Measurements from ENCODE around the gene KCNG1.

KCNG1 gene

GRCh38 chr20:51011479-51011878 lies 11.4 kb downstream of the KCNG1 start:
- DNase-seq, result no peak

GRCh38 chr20:51010932-51011331 lies 12.0 kb downstream of the KCNG1 start:
- no peak for DNase-seq

DNA sequence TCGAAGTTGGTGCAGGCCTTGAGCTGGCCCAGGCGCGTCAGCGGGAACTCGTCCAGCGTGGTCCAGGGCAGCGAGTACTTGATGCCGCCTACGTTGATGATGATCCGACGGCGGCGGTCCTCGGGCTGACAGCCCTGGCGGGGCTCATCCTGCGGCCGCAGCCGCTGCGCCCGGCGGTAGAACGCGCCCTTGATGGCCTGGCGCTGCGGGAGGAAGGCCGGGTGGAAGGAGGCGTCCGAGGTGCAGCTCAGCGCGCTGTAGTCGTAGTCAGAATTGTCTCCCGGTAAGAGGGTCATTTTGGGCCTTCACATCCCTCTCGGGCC lies 12.9 kb downstream of the KCNG1 start:
- DNase-seq, result no peak

GRCh38 chr20:51009303-51010042 lies 13.4 kb downstream of the KCNG1 start:
- no peak for DNase-seq

GRCh38 chr20:51008718-51009117 lies 14.2 kb downstream of the KCNG1 start:
- no peak for DNase-seq

DNA sequence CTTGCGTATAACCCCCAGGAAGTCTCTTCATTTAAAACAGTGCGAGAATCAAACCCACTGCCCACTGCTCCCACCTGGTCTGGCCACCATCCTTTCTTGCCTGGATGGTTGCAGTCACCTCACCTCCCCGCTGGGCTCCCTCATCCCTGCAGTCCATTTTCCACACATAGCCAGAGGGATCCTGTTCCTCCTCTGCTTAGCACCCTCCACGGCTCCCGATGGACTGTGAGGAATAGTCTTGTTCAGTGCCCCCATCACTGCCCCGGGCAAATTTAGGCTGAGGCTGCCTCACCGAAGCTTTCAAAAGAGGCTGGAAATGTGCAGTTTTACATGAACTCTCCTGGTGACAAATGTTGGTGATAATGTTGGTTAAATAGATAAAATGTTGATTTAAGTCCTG lies 17.7 kb downstream of the KCNG1 start:
- DNase-seq, result no peak

- DNase-seq, result no peak
These were observed 18.1 kb downstream of the KCNG1 start for GRCh38 chr20:51004781-51005180.

DNA sequence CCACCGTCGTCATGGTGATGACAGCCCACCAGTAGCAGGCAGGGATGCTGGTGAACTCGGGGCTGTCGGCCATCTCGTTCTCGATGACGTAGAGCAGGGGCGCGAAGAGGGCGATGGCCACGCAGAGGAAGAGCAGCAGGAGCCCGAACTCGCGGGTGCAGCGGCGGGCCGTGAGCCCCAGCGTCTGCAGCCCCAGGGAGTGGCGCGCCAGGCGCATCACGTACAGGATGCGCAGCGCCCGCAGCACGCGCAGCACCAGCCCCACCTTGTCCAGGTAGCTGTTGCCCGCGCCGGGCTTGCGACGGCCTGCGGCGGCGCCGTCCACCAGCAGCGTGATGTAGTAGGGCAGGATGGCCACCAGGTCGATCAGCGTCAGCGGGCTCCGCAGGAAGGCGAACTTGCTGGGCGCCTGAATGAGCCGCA lies 18.6 kb downstream of the KCNG1 start:
- no peak for DNase-seq

GRCh38 chr20:51003753-51004152 lies 19.2 kb downstream of the KCNG1 start:
- no peak for DNase-seq

- no peak for DNase-seq
These were observed 20.3 kb downstream of the KCNG1 start for GRCh38 chr20:51002633-51003032.

- no peak for DNase-seq
These were observed 21.3 kb downstream of the KCNG1 start for GRCh38 chr20:51001430-51002265.

DNA sequence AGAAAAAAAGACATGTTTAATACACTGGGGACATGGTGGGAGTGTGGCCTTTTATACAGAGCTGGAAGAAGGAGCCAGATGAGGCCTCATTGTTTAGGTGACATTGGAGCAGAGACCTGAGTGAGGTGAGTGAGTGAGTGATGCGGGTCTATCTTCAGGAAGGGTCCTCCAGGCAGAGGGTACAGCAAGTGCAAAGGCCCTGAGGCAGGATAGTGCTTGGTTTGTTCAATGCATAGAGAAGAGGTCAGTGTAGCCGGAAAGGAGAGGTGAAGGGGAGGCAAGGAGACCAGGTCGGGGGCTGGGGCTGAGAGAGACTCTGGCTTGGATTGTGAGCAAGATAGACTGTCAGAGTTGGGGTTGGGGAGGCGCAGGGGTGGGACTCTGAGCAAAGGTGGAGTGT lies 23.6 kb downstream of the KCNG1 start:
- DNase-seq, result no peak

DNA sequence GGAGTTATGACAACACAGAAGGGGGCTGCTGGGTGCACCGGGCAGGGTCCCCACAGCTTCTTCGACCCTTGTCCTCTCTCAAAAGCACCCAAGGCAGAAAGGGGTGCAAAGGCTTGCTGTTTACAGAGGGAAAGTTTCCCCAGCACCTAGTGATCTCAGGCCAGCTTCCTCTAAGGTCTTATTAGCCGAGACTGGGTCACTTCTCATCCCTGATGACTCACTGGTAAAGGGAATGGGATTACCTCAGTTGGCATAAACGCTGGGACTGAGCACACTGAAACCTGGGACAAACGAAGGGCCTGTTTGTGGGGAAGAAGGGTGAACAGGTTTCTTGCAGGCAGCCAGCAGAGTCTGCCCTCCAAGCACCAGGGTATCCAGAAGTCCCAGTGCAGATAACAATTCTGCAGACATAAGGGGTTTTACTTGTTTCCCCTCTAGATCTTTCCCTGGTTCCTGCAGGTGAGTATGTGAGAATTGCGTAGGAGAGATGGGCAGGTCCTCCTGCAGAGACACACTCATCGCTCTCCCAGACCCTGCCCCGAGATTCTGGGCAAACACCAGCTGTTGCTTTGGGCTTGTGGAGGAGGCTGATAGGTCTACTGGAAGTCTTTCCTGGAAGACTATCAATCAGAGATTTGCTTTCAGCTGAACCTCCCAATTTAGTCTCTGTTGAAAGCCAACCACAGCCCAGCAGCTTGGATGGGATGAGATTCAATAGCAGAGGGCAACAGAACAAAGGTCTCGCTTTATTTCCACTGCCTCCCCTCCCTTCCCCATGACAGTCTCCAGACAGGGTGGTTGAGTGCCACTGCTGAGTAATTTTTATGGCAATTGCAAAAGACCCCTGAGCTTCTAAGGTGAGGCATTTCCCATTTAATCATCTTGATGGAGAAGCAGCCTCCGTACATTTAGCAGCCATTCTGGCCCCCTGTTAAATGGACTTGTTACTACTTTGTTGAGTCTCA lies 25.7 kb downstream of the KCNG1 start:
- DNase-seq, result no peak

- no peak for DNase-seq
These were observed 27.4 kb downstream of the KCNG1 start for GRCh38 chr20:50995506-50995905.

GRCh38 chr20:50993876-50994275 lies 29.0 kb downstream of the KCNG1 start:
- DNase-seq, result no peak

GRCh38 chr20:50992733-50993457 lies 30.0 kb downstream of the KCNG1 start:
- DNase-seq, result no peak

DNA sequence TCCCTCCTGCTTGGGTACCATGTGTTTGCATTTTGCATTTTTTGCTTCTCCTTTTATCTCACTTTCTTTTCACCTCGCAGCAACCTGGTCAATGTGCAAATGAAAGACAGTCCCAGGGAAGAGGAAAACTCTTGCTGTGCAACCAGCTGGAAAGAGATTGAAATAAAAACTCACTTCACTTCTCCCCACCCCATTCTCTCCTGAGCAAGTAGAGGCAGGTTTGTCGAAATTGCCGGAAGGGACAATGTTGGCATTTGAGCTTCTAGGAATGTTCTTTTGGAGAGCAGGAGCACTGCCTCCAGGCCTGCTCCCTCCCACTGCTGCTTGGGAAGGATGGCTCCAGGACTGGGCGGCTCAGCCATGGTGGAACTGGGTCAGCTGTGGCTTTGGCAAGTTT lies 30.6 kb downstream of the KCNG1 start:
- DNase-seq, result no peak

- DNase-seq, result no peak
These were observed 31.8 kb downstream of the KCNG1 start for GRCh38 chr20:50991076-50991475.

- DNase-seq, result peak; percentile 44
These were observed 35.3 kb downstream of the KCNG1 start for GRCh38 chr20:50987493-50988210.

GRCh38 chr20:50983321-50983720 lies 39.6 kb downstream of the KCNG1 start:
- DNase-seq, result no peak

DNA sequence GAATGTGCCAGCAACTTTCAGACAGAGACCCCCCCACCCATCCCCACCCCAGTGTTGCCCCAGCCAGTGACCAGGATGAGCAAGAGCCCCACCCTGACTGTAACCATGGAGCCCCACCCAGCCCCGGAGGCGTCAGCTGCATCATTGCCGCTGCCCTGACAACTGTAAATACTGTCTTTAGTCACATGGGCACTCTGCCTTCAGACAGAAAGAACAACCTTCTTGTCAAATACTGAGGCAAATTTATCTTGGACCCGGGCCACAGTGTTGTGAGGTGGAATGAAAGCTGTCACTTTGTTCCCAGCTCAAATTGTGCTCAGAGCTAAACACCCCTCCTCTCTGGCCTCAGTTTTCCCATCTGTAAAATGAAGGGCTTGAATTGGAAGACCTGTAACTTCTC lies 40.5 kb downstream of the KCNG1 start:
- no peak for DNase-seq

DNA sequence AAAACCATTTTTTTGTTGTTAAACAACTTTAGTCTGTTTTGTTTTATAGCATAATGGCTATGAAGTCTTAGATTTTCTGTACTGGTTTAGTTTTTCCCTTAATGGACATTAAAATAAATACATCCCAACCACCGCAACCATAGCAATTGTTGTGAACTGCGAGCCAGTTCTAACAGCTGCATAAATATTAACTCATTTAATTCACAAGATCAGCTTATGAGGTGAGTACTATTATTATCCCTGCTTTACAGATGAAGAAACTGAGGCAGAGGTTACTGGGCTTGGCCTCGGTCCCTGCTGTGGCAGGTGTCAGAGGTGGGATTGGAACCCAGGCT lies 41.2 kb downstream of the KCNG1 start:
- no peak for DNase-seq
